ENCODE results near the gene MSH4.
"Not testable (repeated sequence)": the region's sequence is repeated elsewhere in the genome, so short reads cannot be mapped to it uniquely, and the experiment has no call there.

MSH4 gene

GRCh38 chr1:75797606-75798216 lies 1.0 kb downstream of the MSH4 start:
- no peak for DNase-seq

GRCh38 chr1:75801480-75801879 lies 4.8 kb downstream of the MSH4 start:
- not testable (repeated sequence) for DNase-seq

- no peak for DNase-seq
Measured at GRCh38 chr1:75808921-75809320, 12.2 kb downstream of the MSH4 start.

- DNase-seq: not testable (repeated sequence)
Measured at GRCh38 chr1:75810113-75810512, 13.4 kb downstream of the MSH4 start.

GRCh38 chr1:75811211-75811981 lies 14.7 kb downstream of the MSH4 start:
- no peak for DNase-seq

- no peak for DNase-seq
Measured at GRCh38 chr1:75812065-75812464, 15.4 kb downstream of the MSH4 start.

GRCh38 chr1:75823596-75823995 lies 26.9 kb downstream of the MSH4 start:
- not testable (repeated sequence) for DNase-seq

- no peak for DNase-seq
Measured at GRCh38 chr1:75836528-75837100, 39.9 kb downstream of the MSH4 start.

- no peak for DNase-seq
Measured at GRCh38 chr1:75838079-75838478, 41.4 kb downstream of the MSH4 start.

- no peak for DNase-seq
Measured at GRCh38 chr1:75841421-75841820, 44.7 kb downstream of the MSH4 start.

GRCh38 chr1:75845576-75845975 lies 48.9 kb downstream of the MSH4 start:
- no peak for DNase-seq

- no peak for DNase-seq
Measured at GRCh38 chr1:75855010-75855409, 58.3 kb downstream of the MSH4 start.

- no peak for DNase-seq
Measured at GRCh38 chr1:75855734-75856133, 59.1 kb downstream of the MSH4 start.

- DNase-seq: no peak
Measured at GRCh38 chr1:75861831-75862230, 65.1 kb downstream of the MSH4 start.

GRCh38 chr1:75870951-75871350 lies 74.3 kb downstream of the MSH4 start:
- no peak for DNase-seq

- DNase-seq: no peak
Measured at GRCh38 chr1:75879985-75880384, 83.3 kb downstream of the MSH4 start.

- DNase-seq: no peak
Measured at GRCh38 chr1:75884437-75884836, 87.8 kb downstream of the MSH4 start.

GRCh38 chr1:75901371-75901770 lies 104.7 kb downstream of the MSH4 start:
- no peak for DNase-seq

- DNase-seq: no peak
Measured at GRCh38 chr1:75908717-75909152, 112.1 kb downstream of the MSH4 start.

GRCh38 chr1:75916834-75917233 lies 120.2 kb downstream of the MSH4 start:
- DNase-seq: no peak

GRCh38 chr1:75922698-75923097 lies 126.0 kb downstream of the MSH4 start:
- DNase-seq: no peak

- no peak for DNase-seq
Measured at GRCh38 chr1:75932304-75932703, 135.6 kb downstream of the MSH4 start, which contains the start of gene ASB17. TSS of gene ASB17 (minus strand) at chr1:75932404. CDS start at chr1:75932291, 113 bp downstream.

- no peak for DNase-seq
Measured at GRCh38 chr1:75937034-75937433, 140.4 kb downstream of the MSH4 start.

- DNase-seq: not testable (repeated sequence)
Measured at GRCh38 chr1:75943037-75943436, 146.4 kb downstream of the MSH4 start.

Measured in NCI-H187 treated with DMSO at 0.1 percent for 48 hours (cell line).